PC-9 (cell line): ENCODE results near the gene CSNK1G2. TPM values are rescaled to one million over a fixed set of nuclear protein-coding genes. Genes with fewer than 3 reads are reported as not detected.

ENCODE experiments used
- BruUV-seq: library from RNA; stranded (reverse); fragments of 400-500 nt; replicated peaks from 2 replicates; lab custom pipeline; 2021; lab: Mats Ljungman, UMichigan
- CTCF ChIA-PET: fragments of 300-600 bp; sonication (Branson Sonifier 250); formaldehyde crosslinking; loops from one replicate; lab custom pipeline; 2022; ENCODE audit warnings: antibody characterized with exemption; lab: Charles Lee
- POLR2A ChIA-PET: fragments of 300-600 bp; sonication (Branson Sonifier 250); formaldehyde crosslinking; loops from one replicate; lab custom pipeline; 2022; ENCODE audit warnings: antibody characterized with exemption; ENCODE audit not compliant: unreplicated experiment; lab: Charles Lee
- DNase-seq, 2 experiments: peaks; one replicate each; pipeline versions ENCODE4 v3.0.0 to v3.0.0-alpha.2; 2015 to 2022; ENCODE audit warnings: mixed read lengths in 1 of 2
- H2AFZ ChIP-seq: fragments of 200-600 bp; sonication (generic); 2 replicates; pipeline ENCODE4 v1.8.1; 2017; ENCODE audit warnings: antibody characterized with exemption
- H3F3A ChIP-seq: fragments of 200-600 bp; sonication (generic); 2 replicates; pipeline ENCODE4 v1.8.1; 2017; ENCODE audit warnings: antibody characterized with exemption, mild to moderate bottlenecking, low read depth; ENCODE audit not compliant: insufficient read depth
- H3K27ac ChIP-seq: fragments of 200-600 bp; sonication (generic); 2 replicates; pipeline ENCODE4 v1.6.1; 2016; ENCODE audit warnings: mixed run types
- H3K27me3 ChIP-seq: fragments of 200-600 bp; sonication (generic); 2 replicates; pipeline ENCODE4 v1.6.1; 2016; ENCODE audit warnings: low read depth, mixed run types; ENCODE audit not compliant: insufficient read depth
- H3K36me3 ChIP-seq: fragments of 200-600 bp; sonication (generic); 2 replicates; pipeline ENCODE4 v1.6.1; 2016; ENCODE audit warnings: low read depth, mixed run types
- H3K4me1 ChIP-seq: fragments of 200-600 bp; sonication (generic); replicated peaks from 2 replicates; pipeline ENCODE4 v1.6.1; 2016; ENCODE audit warnings: mixed run types; ENCODE audit not compliant: insufficient read depth
- H3K4me2 ChIP-seq: fragments of 200-600 bp; sonication (generic); 2 replicates; pipeline ENCODE4 v1.6.1; 2017; ENCODE audit warnings: mixed run types
- H3K4me3 ChIP-seq: fragments of 200-600 bp; sonication (generic); 2 replicates; pipeline ENCODE4 v1.6.1; 2016; ENCODE audit warnings: mixed run types
- H3K79me2 ChIP-seq: fragments of 200-600 bp; sonication (generic); 2 replicates; pipeline ENCODE4 v1.6.1; 2017; ENCODE audit warnings: low read depth, mixed run types
- H3K9me2 ChIP-seq: fragments of 200-600 bp; sonication (generic); 2 replicates; pipeline ENCODE4 v1.8.1; 2017; ENCODE audit warnings: mild to moderate bottlenecking; ENCODE audit not compliant: insufficient read depth
- H3K9me3 ChIP-seq: fragments of 200-600 bp; sonication (generic); 2 replicates; pipeline ENCODE4 v1.8.1; 2016; ENCODE audit warnings: low read depth; ENCODE audit not compliant: insufficient read depth
- H4K20me1 ChIP-seq: fragments of 200-600 bp; sonication (generic); 2 replicates; pipeline ENCODE4 v1.8.1; 2017; ENCODE audit not compliant: insufficient read depth
- CTCF ChIP-seq: fragments of 200-600 bp; sonication (generic); conservative IDR thresholded peaks from 2 replicates; pipeline ENCODE4 v1.6.1; 2017; ENCODE audit warnings: mixed run types, antibody characterized with exemption, mild to moderate bottlenecking, moderate library complexity
- EZH2 ChIP-seq: fragments of 200-600 bp; sonication (generic); IDR thresholded peaks from 2 replicates; pipeline ENCODE4 v1.8.0; 2017; ENCODE audit warnings: antibody characterized with exemption, low read depth
- intact Hi-C: fragments of 100-400 bp; cut with micrococcal nuclease; formaldehyde crosslinking; loops from one replicate; pipeline ENCODE4 v1.10.0; 2022; ENCODE audit not compliant: unreplicated experiment
- total RNA-seq: library from RNA; stranded (reverse); gene quantifications from 2 replicates; pipeline ENCODE4 v1.2.3, GENCODE V29; 2021

The CSNK1G2 gene
- total RNA-seq, 1 experiment from 2014 or later = 58.2 TPM

GRCh38 chr19:1999856-2000515, 59.0 kb downstream of the CSNK1G2 start:
- POLR2A ChIA-PET = no interaction called here

DNA sequence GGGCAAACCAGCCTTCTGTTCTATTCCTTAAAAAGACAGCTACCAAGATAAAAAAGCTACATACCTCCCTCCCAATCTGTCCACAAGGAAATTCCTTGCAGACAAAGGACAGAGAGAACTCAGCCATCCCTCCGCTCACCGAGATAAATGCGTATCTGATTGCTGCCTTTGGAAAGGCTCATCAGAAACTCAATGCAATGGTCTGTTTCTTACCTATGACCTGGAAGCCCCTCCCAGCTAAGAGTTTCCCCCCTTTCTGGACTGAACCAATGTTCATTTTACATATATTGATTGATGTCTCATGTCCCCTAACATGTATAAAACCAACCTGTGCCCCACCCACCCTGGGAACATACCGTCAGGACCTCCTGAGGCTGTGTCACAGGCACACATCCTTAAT, 62.9 kb downstream of the CSNK1G2 start:
- POLR2A ChIA-PET = interaction anchor here (0.7 kb wide), 1 partner anchor 74 kb away, joined by 11 read pairs; no protein-coding TSS in a partner anchor
- Histone ChIP-seq H4K20me1 (no peaks in the 10 kb centered on the region; the same call in 1 of the 2 replicates), H3K79me2 (no peaks in the 10 kb centered on the region), H3F3A (no peaks in the 10 kb centered on the region; the same call in 1 of the 2 replicates), H2AFZ (no peak overlapping the region), H3K36me3 (no peaks in the 10 kb centered on the region), H3K4me3 (no peak overlapping the region), H3K9me2 (no peaks in the 10 kb centered on the region), H3K4me1 (no peaks in the 10 kb centered on the region), H3K9me3 (no peaks in the 10 kb centered on the region), H3K27me3 (no peaks in the 10 kb centered on the region), H3K4me2 (no peak overlapping the region), H3K27ac (no peak overlapping the region)
- DNase-seq = no peak
- no TSS peak for BruUV-seq
- CTCF ChIA-PET = no interaction called here
- intact Hi-C loops = no loop called here
- no peak for TF ChIP-seq EZH2
- TF ChIP-seq CTCF = no peak

More at GRCh38 chr19:1999856-2000515, 59.0 kb downstream of the CSNK1G2 start:
- Histone ChIP-seq H3K4me3 (no peak overlapping the region), H3K9me2 (no peaks in the 10 kb centered on the region), H3F3A (no peaks in the 10 kb centered on the region; the same call in 1 of the 2 replicates), H3K79me2 (no peaks in the 10 kb centered on the region), H3K27ac (no peak overlapping the region), H3K36me3 (peaks cover 3% of the 10 kb centered on the region; the same call in 1 of the 2 replicates), H2AFZ (no peak overlapping the region), H3K9me3 (no peaks in the 10 kb centered on the region), H3K4me2 (no peak overlapping the region), H3K27me3 (no peaks in the 10 kb centered on the region), H4K20me1 (no peaks in the 10 kb centered on the region), H3K4me1 (no peaks in the 10 kb centered on the region)
- BruUV-seq = no TSS peak
- intact Hi-C loops = no loop called here
- CTCF ChIA-PET = no interaction called here
- DNase-seq = no peak
- TF ChIP-seq CTCF = no peak
- TF ChIP-seq EZH2 = no peak

GRCh38 chr19:2010135-2010668, 69.2 kb downstream of the CSNK1G2 start:
- H3K79me2 ChIP-seq = peaks cover 15% of the 10 kb centered on the region
- intact Hi-C loops = loop anchor here (10.0 kb wide), 1 partner anchor 145 kb away; the partner anchor contains the start of gene AP3D1
- no peaks in the 10 kb centered on the region for H3K9me3 ChIP-seq
- no peak overlapping the region for H2AFZ ChIP-seq
- ChIA-PET POLR2A (no interaction called here), CTCF (no interaction called here)
- no peaks in the 10 kb centered on the region for H3K4me1 ChIP-seq
- H3F3A ChIP-seq = no peaks in the 10 kb centered on the region
- DNase-seq = no peak
- H3K4me2 ChIP-seq = no peak overlapping the region
- H3K4me3 ChIP-seq = no peak overlapping the region
- no peaks in the 10 kb centered on the region for H3K36me3 ChIP-seq
- no peak for TF ChIP-seq CTCF
- TF ChIP-seq EZH2 = no peak
- no peaks in the 10 kb centered on the region; the same call in 1 of the 2 replicates for H4K20me1 ChIP-seq
- H3K27me3 ChIP-seq = no peaks in the 10 kb centered on the region
- H3K9me2 ChIP-seq = no peaks in the 10 kb centered on the region
- no peak overlapping the region for H3K27ac ChIP-seq
- no TSS peak for BruUV-seq
